MCF 10A (cell line): Measurements from ENCODE around the gene EFNA1. TPM values are rescaled to one million over a fixed set of nuclear protein-coding genes. Genes with fewer than 3 reads are reported as not detected.

Experiments used
- BruUV-seq: library from RNA; stranded (reverse); fragments of 400-500 nt; replicated peaks from 2 replicates; lab custom pipeline; 2021; lab: Mats Ljungman, UMichigan
- CTCF ChIA-PET: fragments of 300-600 bp; sonication (Branson Sonifier 250); formaldehyde crosslinking; extraction: SDS; loops from one replicate; lab custom pipeline; 2021; ENCODE audit warnings: antibody characterized with exemption, inconsistent platforms; lab: Yijun Ruan, JAX
- POLR2A ChIA-PET: fragments of 300-600, 350-650 bp; sonication (Branson Sonifier 250); formaldehyde crosslinking; extraction: SDS; loops from one replicate; lab custom pipeline; 2020; ENCODE audit warnings: antibody characterized with exemption, inconsistent platforms; lab: Yijun Ruan, JAX
- DNase-seq: peaks from one replicate; pipeline ENCODE4 v3.0.0-alpha.2; 2018; ENCODE audit not compliant: unreplicated experiment
- H3K27ac Mint-ChIP-seq: one replicate; pipeline ENCODE4 v1.8.0; 2022; ENCODE audit warnings: mild to moderate bottlenecking, low read depth, mixed read lengths; ENCODE audit not compliant: unreplicated experiment
- H3K27me3 Mint-ChIP-seq: one replicate; pipeline ENCODE4 v1.8.0; 2022; ENCODE audit warnings: mixed read lengths; ENCODE audit not compliant: insufficient read depth, unreplicated experiment
- H3K36me3 Mint-ChIP-seq: one replicate; pipeline ENCODE4 v1.8.0; 2022; ENCODE audit warnings: mild to moderate bottlenecking, moderate library complexity, mixed read lengths; ENCODE audit not compliant: insufficient read depth, unreplicated experiment
- H3K4me1 Mint-ChIP-seq: one replicate; pipeline ENCODE4 v1.8.0; 2022; ENCODE audit warnings: mixed read lengths; ENCODE audit not compliant: insufficient read depth, unreplicated experiment
- H3K4me3 Mint-ChIP-seq: one replicate; pipeline ENCODE4 v1.8.0; 2022; ENCODE audit warnings: mild to moderate bottlenecking, moderate library complexity, mixed read lengths; ENCODE audit not compliant: unreplicated experiment
- H3K9me3 Mint-ChIP-seq: one replicate; pipeline ENCODE4 v1.8.0; 2022; ENCODE audit warnings: mixed read lengths; ENCODE audit not compliant: unreplicated experiment
- CTCF ChIP-seq: fragments of 200-600 bp; IDR thresholded peaks from one replicate; pipeline ENCODE4 v1.8.0; 2022; ENCODE audit warnings: antibody characterized with exemption, mild to moderate bottlenecking; ENCODE audit not compliant: unreplicated experiment
- intact Hi-C: fragments of 100-400 bp; cut with micrococcal nuclease; formaldehyde crosslinking; loops from 2 replicates; pipeline ENCODE4 v1.14.1; 2022
- total RNA-seq: library from RNA; stranded (reverse); gene quantifications from 2 replicates; pipeline ENCODE4 v1.2.3, GENCODE V29; 2022

The EFNA1 gene
- total RNA-seq, 1 experiment from 2014 or later = 38.9 TPM

- Mint-ChIP-seq H3K36me3 (no peaks in the 10 kb centered on the region), H3K27ac (peak overlapping the region; percentile 57), H3K27me3 (peaks cover 30% of the 10 kb centered on the region), H3K9me3 (no peaks in the 10 kb centered on the region), H3K4me3 (peak overlapping the region; percentile 77), H3K4me1 (peaks cover 46% of the 10 kb centered on the region)
- ChIA-PET POLR2A (interaction anchor here (0.7 to 3.8 kb wide), 12 partner anchors 12 to 110 kb away, joined by 3 to 15 read pairs (median 7); partner anchors contain the start of genes ADAM15, EFNA4, KRTCAP2 and SHC1), CTCF (interaction anchor here (0.6 to 2.6 kb wide), 6 partner anchors 9 to 36 kb away, joined by 3 to 17 read pairs (median 5); no protein-coding TSS in a partner anchor)
- BruUV-seq = no TSS peak
- intact Hi-C loops = no loop called here
- TF ChIP-seq CTCF = no peak
- DNase-seq = no peak
These were observed 48.0 kb upstream of the EFNA1 start for GRCh38 chr1:155079487-155080311.

DNA sequence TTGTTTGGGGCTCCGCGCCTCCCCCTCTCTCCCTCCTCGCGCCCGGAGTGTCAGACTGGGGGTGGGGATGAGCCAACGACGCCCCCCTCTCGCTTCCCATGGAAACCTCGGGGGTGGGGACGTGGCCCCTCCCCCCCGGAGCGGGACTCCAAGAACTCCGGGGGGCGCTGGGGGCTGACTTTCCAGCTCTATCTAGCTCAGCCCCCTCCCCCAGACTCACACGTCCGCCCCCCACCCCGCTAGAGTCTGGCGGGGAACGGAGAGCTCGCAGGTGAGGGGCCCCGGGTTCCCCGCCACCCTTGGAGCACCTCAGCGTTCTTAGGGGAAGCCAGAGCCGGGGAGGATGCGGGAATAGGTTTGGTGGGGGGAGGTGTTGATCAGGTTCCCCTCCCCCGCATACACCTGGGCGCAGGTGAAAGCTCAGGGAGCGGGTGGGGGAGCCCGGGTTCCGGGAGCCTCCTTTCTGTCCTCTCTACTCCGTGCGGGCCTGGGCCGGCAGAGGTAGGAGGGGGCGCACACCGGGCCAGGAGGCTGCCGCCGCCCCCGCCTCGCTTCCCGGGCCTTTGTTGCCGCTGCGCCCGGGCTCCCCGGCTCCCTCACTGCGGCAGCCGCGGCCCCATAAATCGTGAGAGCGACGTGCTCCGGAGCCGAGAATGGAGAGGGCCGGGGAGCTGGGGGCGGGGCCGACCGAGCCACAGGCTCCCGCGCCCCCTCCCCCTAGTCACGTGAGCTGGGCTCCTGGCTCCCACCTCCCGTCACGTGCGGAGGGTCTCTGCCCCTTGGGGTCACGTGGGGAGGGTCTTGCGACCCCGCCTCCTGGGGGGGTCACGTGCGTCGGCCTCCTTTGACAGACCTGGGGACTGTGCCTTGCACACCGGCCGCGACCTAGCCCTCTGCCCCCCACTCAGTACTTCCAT is 47.1 kb upstream of the EFNA1 start:
- H3K9me3 Mint-ChIP-seq = no peaks in the 10 kb centered on the region
- DNase-seq = no peak
- no TSS peak for BruUV-seq
- H3K27me3 Mint-ChIP-seq = peaks cover 30% of the 10 kb centered on the region
- H3K36me3 Mint-ChIP-seq = no peaks in the 10 kb centered on the region
- H3K4me3 Mint-ChIP-seq = peak overlapping the region; percentile 77
- ChIA-PET POLR2A (interaction anchor here (0.6 to 3.8 kb wide), 17 partner anchors 10 to 1132 kb away, joined by 3 to 13 read pairs (median 4); partner anchors contain the start of genes ADAM15, EFNA4, KRTCAP2 and PMF1), CTCF (interaction anchor here (0.6 to 2.6 kb wide), 8 partner anchors 16 to 202 kb away, joined by 3 to 16 read pairs (median 3); no protein-coding TSS in a partner anchor)
- TF ChIP-seq CTCF = no peak
- intact Hi-C loops = no loop called here
- no peak overlapping the region for H3K27ac Mint-ChIP-seq
- peaks cover 50% of the 10 kb centered on the region for H3K4me1 Mint-ChIP-seq

GRCh38 chr1:155081472-155082300 is 46.0 kb upstream of the EFNA1 start:
- no TSS peak for BruUV-seq
- CTCF ChIA-PET = interaction anchor here (0.6 to 2.6 kb wide), 6 partner anchors 25 to 203 kb away, joined by 3 to 16 read pairs (median 3); no protein-coding TSS in a partner anchor
- H3K36me3 Mint-ChIP-seq = no peaks in the 10 kb centered on the region
- peaks cover 30% of the 10 kb centered on the region for H3K27me3 Mint-ChIP-seq
- intact Hi-C loops = no loop called here
- H3K4me3 Mint-ChIP-seq = peak overlapping the region; percentile 0
- POLR2A ChIA-PET = interaction anchor here (0.6 to 3.8 kb wide), 14 partner anchors 18 to 1131 kb away, joined by 3 to 13 read pairs (median 4); partner anchors contain the start of genes ADAM15, EFNA4, FLAD1 and KRTCAP2
- H3K27ac Mint-ChIP-seq = no peak overlapping the region
- DNase-seq = no peak
- H3K4me1 Mint-ChIP-seq = peaks cover 52% of the 10 kb centered on the region
- TF ChIP-seq CTCF = no peak
- H3K9me3 Mint-ChIP-seq = no peaks in the 10 kb centered on the region
